ENCODE results near the gene PKM. TPM values are rescaled to one million over a fixed set of nuclear protein-coding genes. Genes with fewer than 3 reads are reported as not detected.

Gene PKM
- total and polyA plus RNA-seq, 9 of the 15 experiments (the other 6 are each of a cell fraction or from before 2014, with no cell fraction given): 140 to 825 (median 383) TPM

DNA sequence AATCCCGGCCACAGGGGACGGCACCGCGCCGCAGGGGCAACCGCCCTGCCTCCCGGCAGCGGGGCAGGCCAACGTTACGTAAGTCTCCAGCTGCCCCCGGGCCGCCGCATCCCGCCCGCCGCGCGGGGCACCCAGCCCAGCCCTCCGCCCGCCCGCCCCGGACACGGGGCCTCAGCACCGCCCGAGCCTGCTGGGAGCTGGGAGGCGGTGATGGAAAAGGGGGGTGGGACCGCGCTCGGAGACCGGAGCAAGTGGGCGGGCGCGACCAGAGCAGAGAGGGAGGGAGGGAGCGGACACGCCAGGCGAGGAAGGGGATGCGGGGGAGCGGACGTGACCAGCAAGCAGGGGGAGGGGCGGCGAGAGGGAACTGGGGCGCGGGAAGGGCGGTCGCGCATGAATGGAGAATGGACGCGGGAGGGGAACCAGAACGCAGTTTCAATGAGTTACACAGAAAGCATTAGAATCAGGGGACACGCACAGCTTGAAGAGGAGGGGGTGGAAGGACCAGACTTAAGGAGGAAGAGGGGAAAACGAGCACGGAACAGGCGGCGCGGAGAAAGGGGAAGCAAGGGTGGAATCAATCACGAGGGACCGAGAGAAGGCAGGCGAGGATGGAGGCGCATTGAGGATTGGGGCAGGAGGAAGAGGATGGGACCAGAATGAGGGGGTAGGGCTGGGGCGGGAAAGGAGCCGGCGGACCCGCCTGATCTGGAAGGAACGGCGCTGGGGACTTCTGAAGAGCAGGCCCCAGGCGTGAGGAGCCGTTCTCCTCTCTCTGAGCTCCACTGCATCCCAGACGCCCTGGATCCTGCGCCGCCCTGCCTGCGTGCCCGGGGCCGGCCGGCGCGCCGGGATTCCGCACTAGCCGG is 559 bp downstream of the PKM start (continued):
- TF ChIP-seq, protein P1, sequence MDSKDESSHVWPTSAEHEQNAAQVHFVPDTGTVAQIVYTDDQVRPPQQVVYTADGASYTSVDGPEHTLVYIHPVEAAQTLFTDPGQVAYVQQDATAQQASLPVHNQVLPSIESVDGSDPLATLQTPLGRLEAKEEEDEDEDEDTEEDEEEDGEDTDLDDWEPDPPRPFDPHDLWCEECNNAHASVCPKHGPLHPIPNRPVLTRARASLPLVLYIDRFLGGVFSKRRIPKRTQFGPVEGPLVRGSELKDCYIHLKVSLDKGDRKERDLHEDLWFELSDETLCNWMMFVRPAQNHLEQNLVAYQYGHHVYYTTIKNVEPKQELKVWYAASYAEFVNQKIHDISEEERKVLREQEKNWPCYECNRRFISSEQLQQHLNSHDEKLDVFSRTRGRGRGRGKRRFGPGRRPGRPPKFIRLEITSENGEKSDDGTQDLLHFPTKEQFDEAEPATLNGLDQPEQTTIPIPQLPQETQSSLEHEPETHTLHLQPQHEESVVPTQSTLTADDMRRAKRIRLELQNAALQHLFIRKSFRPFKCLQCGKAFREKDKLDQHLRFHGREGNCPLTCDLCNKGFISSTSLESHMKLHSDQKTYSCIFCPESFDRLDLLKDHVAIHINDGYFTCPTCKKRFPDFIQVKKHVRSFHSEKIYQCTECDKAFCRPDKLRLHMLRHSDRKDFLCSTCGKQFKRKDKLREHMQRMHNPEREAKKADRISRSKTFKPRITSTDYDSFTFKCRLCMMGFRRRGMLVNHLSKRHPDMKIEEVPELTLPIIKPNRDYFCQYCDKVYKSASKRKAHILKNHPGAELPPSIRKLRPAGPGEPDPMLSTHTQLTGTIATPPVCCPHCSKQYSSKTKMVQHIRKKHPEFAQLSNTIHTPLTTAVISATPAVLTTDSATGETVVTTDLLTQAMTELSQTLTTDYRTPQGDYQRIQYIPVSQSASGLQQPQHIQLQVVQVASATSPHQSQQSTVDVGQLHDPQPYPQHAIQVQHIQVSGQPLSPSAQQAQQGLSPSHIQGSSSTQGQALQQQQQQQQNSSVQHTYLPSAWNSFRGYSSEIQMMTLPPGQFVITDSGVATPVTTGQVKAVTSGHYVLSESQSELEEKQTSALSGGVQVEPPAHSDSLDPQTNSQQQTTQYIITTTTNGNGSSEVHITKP (IDR thresholded peaks at IDR 0.05; ENCODE audit: partially characterized antibody): peak; percentile 50
- TF ChIP-seq SRSF9 (IDR thresholded peaks at IDR 0.05; ENCODE audit: borderline replicate concordance, low read depth, low read length) (no peak), PCBP1 (IDR thresholded peaks at IDR 0.05; ENCODE audit: low read depth, low read length, poor library complexity, severe bottlenecking) (peak; percentile 35), DIDO1 (tag; IDR thresholded peaks at IDR 0.05; ENCODE audit: low read depth) (no peak), ZKSCAN3 (CRISPR knock-in tag; IDR thresholded peaks at IDR 0.05) (no peak), RUNX1 (IDR thresholded peaks at IDR 0.05; ENCODE audit: low read depth) (no peak), SNRNP70 (optimal IDR thresholded peaks at IDR 0.05; ENCODE audit: low read depth, low read length) (no peak), ZNF263 (CRISPR knock-in tag; IDR thresholded peaks at IDR 0.05; ENCODE audit: borderline replicate concordance) (peak; percentile 85), ADNP (tag; IDR thresholded peaks at IDR 0.05) (no peak)
- TF ChIP-seq, protein P2, sequence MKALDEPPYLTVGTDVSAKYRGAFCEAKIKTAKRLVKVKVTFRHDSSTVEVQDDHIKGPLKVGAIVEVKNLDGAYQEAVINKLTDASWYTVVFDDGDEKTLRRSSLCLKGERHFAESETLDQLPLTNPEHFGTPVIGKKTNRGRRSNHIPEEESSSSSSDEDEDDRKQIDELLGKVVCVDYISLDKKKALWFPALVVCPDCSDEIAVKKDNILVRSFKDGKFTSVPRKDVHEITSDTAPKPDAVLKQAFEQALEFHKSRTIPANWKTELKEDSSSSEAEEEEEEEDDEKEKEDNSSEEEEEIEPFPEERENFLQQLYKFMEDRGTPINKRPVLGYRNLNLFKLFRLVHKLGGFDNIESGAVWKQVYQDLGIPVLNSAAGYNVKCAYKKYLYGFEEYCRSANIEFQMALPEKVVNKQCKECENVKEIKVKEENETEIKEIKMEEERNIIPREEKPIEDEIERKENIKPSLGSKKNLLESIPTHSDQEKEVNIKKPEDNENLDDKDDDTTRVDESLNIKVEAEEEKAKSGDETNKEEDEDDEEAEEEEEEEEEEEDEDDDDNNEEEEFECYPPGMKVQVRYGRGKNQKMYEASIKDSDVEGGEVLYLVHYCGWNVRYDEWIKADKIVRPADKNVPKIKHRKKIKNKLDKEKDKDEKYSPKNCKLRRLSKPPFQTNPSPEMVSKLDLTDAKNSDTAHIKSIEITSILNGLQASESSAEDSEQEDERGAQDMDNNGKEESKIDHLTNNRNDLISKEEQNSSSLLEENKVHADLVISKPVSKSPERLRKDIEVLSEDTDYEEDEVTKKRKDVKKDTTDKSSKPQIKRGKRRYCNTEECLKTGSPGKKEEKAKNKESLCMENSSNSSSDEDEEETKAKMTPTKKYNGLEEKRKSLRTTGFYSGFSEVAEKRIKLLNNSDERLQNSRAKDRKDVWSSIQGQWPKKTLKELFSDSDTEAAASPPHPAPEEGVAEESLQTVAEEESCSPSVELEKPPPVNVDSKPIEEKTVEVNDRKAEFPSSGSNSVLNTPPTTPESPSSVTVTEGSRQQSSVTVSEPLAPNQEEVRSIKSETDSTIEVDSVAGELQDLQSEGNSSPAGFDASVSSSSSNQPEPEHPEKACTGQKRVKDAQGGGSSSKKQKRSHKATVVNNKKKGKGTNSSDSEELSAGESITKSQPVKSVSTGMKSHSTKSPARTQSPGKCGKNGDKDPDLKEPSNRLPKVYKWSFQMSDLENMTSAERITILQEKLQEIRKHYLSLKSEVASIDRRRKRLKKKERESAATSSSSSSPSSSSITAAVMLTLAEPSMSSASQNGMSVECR (CRISPR knock-in tag; IDR thresholded peaks at IDR 0.05): no peak; the same call in none of the 2 replicates
- TF ChIP-seq, protein P3, sequence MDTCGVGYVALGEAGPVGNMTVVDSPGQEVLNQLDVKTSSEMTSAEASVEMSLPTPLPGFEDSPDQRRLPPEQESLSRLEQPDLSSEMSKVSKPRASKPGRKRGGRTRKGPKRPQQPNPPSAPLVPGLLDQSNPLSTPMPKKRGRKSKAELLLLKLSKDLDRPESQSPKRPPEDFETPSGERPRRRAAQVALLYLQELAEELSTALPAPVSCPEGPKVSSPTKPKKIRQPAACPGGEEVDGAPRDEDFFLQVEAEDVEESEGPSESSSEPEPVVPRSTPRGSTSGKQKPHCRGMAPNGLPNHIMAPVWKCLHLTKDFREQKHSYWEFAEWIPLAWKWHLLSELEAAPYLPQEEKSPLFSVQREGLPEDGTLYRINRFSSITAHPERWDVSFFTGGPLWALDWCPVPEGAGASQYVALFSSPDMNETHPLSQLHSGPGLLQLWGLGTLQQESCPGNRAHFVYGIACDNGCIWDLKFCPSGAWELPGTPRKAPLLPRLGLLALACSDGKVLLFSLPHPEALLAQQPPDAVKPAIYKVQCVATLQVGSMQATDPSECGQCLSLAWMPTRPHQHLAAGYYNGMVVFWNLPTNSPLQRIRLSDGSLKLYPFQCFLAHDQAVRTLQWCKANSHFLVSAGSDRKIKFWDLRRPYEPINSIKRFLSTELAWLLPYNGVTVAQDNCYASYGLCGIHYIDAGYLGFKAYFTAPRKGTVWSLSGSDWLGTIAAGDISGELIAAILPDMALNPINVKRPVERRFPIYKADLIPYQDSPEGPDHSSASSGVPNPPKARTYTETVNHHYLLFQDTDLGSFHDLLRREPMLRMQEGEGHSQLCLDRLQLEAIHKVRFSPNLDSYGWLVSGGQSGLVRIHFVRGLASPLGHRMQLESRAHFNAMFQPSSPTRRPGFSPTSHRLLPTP (IDR thresholded peaks at IDR 0.05; ENCODE audit: borderline replicate concordance, extremely low read depth, insufficient read length): no peak
- TF ChIP-seq, protein P4, sequence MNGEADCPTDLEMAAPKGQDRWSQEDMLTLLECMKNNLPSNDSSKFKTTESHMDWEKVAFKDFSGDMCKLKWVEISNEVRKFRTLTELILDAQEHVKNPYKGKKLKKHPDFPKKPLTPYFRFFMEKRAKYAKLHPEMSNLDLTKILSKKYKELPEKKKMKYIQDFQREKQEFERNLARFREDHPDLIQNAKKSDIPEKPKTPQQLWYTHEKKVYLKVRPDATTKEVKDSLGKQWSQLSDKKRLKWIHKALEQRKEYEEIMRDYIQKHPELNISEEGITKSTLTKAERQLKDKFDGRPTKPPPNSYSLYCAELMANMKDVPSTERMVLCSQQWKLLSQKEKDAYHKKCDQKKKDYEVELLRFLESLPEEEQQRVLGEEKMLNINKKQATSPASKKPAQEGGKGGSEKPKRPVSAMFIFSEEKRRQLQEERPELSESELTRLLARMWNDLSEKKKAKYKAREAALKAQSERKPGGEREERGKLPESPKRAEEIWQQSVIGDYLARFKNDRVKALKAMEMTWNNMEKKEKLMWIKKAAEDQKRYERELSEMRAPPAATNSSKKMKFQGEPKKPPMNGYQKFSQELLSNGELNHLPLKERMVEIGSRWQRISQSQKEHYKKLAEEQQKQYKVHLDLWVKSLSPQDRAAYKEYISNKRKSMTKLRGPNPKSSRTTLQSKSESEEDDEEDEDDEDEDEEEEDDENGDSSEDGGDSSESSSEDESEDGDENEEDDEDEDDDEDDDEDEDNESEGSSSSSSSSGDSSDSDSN (IDR thresholded peaks at IDR 0.05; ENCODE audit: borderline replicate concordance in 1 of 2, low read depth in 2 of 2, low read length in 2 of 2): no peak; a peak in 1 of 4 replicates
